ENCODE measurements around the gene CPT1C.

Gene CPT1C

DNA sequence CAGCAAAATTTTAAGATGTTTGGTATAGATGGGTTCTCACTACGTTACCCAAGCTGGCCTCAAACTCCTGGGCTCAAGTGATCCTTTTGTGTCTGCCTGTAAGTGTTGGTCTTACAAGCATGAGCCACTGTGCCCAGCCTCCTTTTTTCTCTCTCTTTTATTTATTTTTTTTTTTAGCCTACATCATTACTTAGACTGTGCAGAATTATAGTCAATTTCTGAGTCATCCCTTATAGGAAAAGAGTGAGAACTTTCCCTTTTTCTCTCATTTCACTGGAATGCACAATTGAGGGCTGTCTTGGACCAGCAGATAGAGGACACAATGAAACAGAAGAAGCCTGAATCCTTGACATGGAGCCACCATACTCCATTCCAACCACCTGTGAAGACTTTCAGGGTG, 58.9 kb downstream of the CPT1C start:
- TF ChIP-seq, protein P1, sequence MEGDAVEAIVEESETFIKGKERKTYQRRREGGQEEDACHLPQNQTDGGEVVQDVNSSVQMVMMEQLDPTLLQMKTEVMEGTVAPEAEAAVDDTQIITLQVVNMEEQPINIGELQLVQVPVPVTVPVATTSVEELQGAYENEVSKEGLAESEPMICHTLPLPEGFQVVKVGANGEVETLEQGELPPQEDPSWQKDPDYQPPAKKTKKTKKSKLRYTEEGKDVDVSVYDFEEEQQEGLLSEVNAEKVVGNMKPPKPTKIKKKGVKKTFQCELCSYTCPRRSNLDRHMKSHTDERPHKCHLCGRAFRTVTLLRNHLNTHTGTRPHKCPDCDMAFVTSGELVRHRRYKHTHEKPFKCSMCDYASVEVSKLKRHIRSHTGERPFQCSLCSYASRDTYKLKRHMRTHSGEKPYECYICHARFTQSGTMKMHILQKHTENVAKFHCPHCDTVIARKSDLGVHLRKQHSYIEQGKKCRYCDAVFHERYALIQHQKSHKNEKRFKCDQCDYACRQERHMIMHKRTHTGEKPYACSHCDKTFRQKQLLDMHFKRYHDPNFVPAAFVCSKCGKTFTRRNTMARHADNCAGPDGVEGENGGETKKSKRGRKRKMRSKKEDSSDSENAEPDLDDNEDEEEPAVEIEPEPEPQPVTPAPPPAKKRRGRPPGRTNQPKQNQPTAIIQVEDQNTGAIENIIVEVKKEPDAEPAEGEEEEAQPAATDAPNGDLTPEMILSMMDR (IDR thresholded peaks at IDR 0.05; ENCODE audit: low read depth, low read length, poor library complexity, severe bottlenecking), result no peak
- TF ChIP-seq EZH2phosphoT487 (IDR thresholded peaks at IDR 0.05; ENCODE audit: borderline replicate concordance, low read length), result no peak
- H4K20me1 ChIP-seq (ENCODE audit: control insufficient read depth, insufficient read depth, low read depth, low read length), result no peaks in the 10 kb centered on the region
- no peak overlapping the region for H3K4me3 ChIP-seq (ENCODE audit: low read length)
- H3K27ac ChIP-seq (ENCODE audit: low read depth, low read length), result no peak overlapping the region
- H3F3A ChIP-seq (ENCODE audit: control insufficient read depth, insufficient read depth), result no peaks in the 10 kb centered on the region
- no peaks in the 10 kb centered on the region for H3K79me2 ChIP-seq (ENCODE audit: control insufficient read depth, low read length)
- H3K4me1 ChIP-seq (ENCODE audit: control insufficient read depth, low read length), result no peaks in the 10 kb centered on the region
- no peak overlapping the region for H3K4me2 ChIP-seq (ENCODE audit: low read length)
- no peaks in the 10 kb centered on the region for H3K9me3 ChIP-seq (ENCODE audit: control insufficient read depth, insufficient read depth, low read length)
- no peaks in the 10 kb centered on the region for H3K27me3 ChIP-seq (ENCODE audit: control insufficient read depth, low read length)
- H3K36me3 ChIP-seq (ENCODE audit: control insufficient read depth, low read length), result no peaks in the 10 kb centered on the region
- H3K9me2 ChIP-seq (replicated peaks; ENCODE audit: control insufficient read depth, low read length), result no peaks in the 10 kb centered on the region

DNA sequence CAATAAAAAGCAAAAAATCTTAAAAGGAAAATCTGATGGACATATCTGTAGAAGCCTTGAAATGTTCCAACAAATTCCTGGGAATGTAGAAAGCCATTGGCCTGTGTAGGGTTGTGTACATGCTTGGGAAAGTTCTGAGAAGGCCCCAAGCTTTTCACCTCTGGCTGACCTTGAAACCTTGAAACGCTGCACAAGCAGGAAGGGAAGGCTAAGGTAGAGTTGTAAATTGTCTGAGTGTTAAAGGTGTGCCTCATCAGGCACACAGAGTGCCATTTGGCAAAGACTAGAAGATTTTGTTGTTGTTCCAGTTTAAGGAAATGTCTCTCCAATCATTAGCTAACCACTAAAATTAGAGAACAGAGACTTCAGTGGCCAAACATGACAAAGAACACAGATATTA, 61.8 kb downstream of the CPT1C start:
- H3K4me1 ChIP-seq (ENCODE audit: control insufficient read depth, low read length), result no peaks in the 10 kb centered on the region
- H3K79me2 ChIP-seq (ENCODE audit: control insufficient read depth, low read length), result no peaks in the 10 kb centered on the region
- no peak overlapping the region for H3K27ac ChIP-seq (ENCODE audit: low read depth, low read length)
- no peaks in the 10 kb centered on the region for H3K9me2 ChIP-seq (replicated peaks; ENCODE audit: control insufficient read depth, low read length)
- no peaks in the 10 kb centered on the region for H4K20me1 ChIP-seq (ENCODE audit: control insufficient read depth, insufficient read depth, low read depth, low read length)
- no peaks in the 10 kb centered on the region for H3K27me3 ChIP-seq (ENCODE audit: control insufficient read depth, low read length)
- no peaks in the 10 kb centered on the region for H3F3A ChIP-seq (ENCODE audit: control insufficient read depth, insufficient read depth)
- no peaks in the 10 kb centered on the region for H3K9me3 ChIP-seq (ENCODE audit: control insufficient read depth, insufficient read depth, low read length)
- no peak overlapping the region for H3K4me3 ChIP-seq (ENCODE audit: low read length)
- H3K36me3 ChIP-seq (ENCODE audit: control insufficient read depth, low read length), result no peaks in the 10 kb centered on the region
- H3K4me2 ChIP-seq (ENCODE audit: low read length), result no peak overlapping the region
- TF ChIP-seq EZH2phosphoT487 (IDR thresholded peaks at IDR 0.05; ENCODE audit: borderline replicate concordance, low read length), result no peak
- TF ChIP-seq, protein P1 (IDR thresholded peaks at IDR 0.05; ENCODE audit: low read depth, low read length, poor library complexity, severe bottlenecking), result no peak

DNA sequence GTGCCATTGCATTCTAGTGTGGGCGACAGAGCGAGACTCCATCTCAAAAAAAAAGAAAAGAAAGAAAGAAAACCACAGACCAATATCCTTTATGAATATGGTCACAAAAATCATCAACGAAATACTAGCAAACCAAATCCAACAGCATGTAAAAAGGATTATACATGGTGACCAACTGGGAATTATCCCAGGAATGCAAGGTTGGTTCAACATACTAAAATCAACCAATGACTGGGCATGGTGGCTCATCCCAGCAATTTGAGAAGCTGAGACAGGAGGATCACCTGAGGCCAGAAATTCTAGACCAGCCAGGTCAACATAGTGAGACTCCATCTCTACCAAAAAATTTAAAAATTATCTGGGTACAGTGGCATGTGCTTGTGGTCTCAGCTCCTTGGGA, 65.0 kb downstream of the CPT1C start:
- Histone ChIP-seq H3K79me2 (ENCODE audit: control insufficient read depth, low read length) (no peaks in the 10 kb centered on the region), H4K20me1 (ENCODE audit: control insufficient read depth, insufficient read depth, low read depth, low read length) (no peaks in the 10 kb centered on the region), H3F3A (ENCODE audit: control insufficient read depth, insufficient read depth) (no peaks in the 10 kb centered on the region), H3K27ac (ENCODE audit: low read depth, low read length) (no peak overlapping the region), H3K4me3 (ENCODE audit: low read length) (no peak overlapping the region), H3K4me2 (ENCODE audit: low read length) (no peak overlapping the region), H3K27me3 (ENCODE audit: control insufficient read depth, low read length) (no peaks in the 10 kb centered on the region), H3K4me1 (ENCODE audit: control insufficient read depth, low read length) (no peaks in the 10 kb centered on the region), H3K9me2 (replicated peaks; ENCODE audit: control insufficient read depth, low read length) (no peaks in the 10 kb centered on the region), H3K36me3 (ENCODE audit: control insufficient read depth, low read length) (no peaks in the 10 kb centered on the region), H3K9me3 (ENCODE audit: control insufficient read depth, insufficient read depth, low read length) (no peaks in the 10 kb centered on the region)
- TF ChIP-seq, protein P1 (IDR thresholded peaks at IDR 0.05; ENCODE audit: low read depth, low read length, poor library complexity, severe bottlenecking), result no peak
- TF ChIP-seq EZH2phosphoT487 (IDR thresholded peaks at IDR 0.05; ENCODE audit: borderline replicate concordance, low read length), result no peak

DNA sequence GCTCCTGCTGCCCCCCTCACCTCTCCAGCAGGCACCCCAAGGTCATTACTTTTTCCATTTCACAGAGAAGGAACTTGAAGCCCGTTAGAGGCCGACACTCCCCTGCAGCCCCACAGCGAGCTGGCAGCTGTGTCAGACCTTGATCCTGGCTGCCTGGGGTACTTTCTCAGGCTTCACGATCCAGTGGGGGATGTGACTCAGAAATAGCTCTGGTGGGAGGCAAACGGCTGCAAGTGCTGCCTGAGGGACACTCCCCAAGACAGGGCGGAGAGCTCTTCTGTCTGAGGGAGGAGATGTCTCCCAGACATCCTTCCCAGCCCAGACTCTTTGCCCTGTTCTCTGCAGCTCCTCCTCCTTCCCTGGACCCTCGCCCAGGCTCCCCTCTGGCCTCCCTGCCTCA, 67.4 kb downstream of the CPT1C start:
- Histone ChIP-seq H3K4me1 (ENCODE audit: control insufficient read depth, low read length) (peaks cover 8% of the 10 kb centered on the region), H3K27me3 (ENCODE audit: control insufficient read depth, low read length) (no peaks in the 10 kb centered on the region), H3K4me3 (ENCODE audit: low read length) (no peak overlapping the region), H3K9me3 (ENCODE audit: control insufficient read depth, insufficient read depth, low read length) (no peaks in the 10 kb centered on the region), H4K20me1 (ENCODE audit: control insufficient read depth, insufficient read depth, low read depth, low read length) (no peaks in the 10 kb centered on the region), H3K36me3 (ENCODE audit: control insufficient read depth, low read length) (no peaks in the 10 kb centered on the region), H3K4me2 (ENCODE audit: low read length) (no peak overlapping the region), H3K9me2 (replicated peaks; ENCODE audit: control insufficient read depth, low read length) (no peaks in the 10 kb centered on the region), H3F3A (ENCODE audit: control insufficient read depth, insufficient read depth) (no peaks in the 10 kb centered on the region), H3K79me2 (ENCODE audit: control insufficient read depth, low read length) (no peaks in the 10 kb centered on the region), H3K27ac (ENCODE audit: low read depth, low read length) (no peak overlapping the region)
- no peak for TF ChIP-seq EZH2phosphoT487 (IDR thresholded peaks at IDR 0.05; ENCODE audit: borderline replicate concordance, low read length)
- TF ChIP-seq, protein P1 (IDR thresholded peaks at IDR 0.05; ENCODE audit: low read depth, low read length, poor library complexity, severe bottlenecking), result no peak
